Inferior parietal cortex (tissue), 1 donor: ENCODE measurements around the gene NUMB.

Experiments used
- DNase-seq: peaks from one replicate; pipeline ENCODE4 v3.0.0-alpha.2; 2016; ENCODE audit errors: extremely low spot score

The NUMB gene

GRCh38 chr14:73458183-73458976 lies at the start of gene NUMB:
Gene NUMB (minus strand): TSS chr14:73458546. CDS start chr14:73355751, 102,795 bp downstream.
- DNase-seq: peak; percentile 100

- no peak for DNase-seq
These were observed 45.3 kb upstream of the NUMB start for GRCh38 chr14:73503648-73504047.

GRCh38 chr14:73502017-73502619 lies 43.8 kb upstream of the NUMB start:
- no peak for DNase-seq

- DNase-seq: no peak
These were observed 42.0 kb upstream of the NUMB start for GRCh38 chr14:73500360-73500759.

GRCh38 chr14:73494593-73494992 lies 36.2 kb upstream of the NUMB start:
- DNase-seq: no peak

GRCh38 chr14:73492670-73493069 lies 34.3 kb upstream of the NUMB start:
- DNase-seq: no peak

GRCh38 chr14:73492043-73492552 lies 33.8 kb upstream of the NUMB start:
- DNase-seq: no peak

GRCh38 chr14:73491256-73492042 lies 33.1 kb upstream of the NUMB start:
- peak; percentile 38 for DNase-seq

GRCh38 chr14:73489481-73490175 lies 31.3 kb upstream of the NUMB start:
- DNase-seq: no peak

- no peak for DNase-seq
These were observed 20.3 kb upstream of the NUMB start for GRCh38 chr14:73478684-73479083.

- no peak for DNase-seq
These were observed 19.4 kb upstream of the NUMB start for GRCh38 chr14:73477618-73478266.

GRCh38 chr14:73476451-73476931 lies 18.1 kb upstream of the NUMB start:
- DNase-seq: no peak

GRCh38 chr14:73474952-73475351 lies 16.6 kb upstream of the NUMB start:
- DNase-seq: no peak

GRCh38 chr14:73472185-73473114 lies 14.1 kb upstream of the NUMB start:
- peak; percentile 82 for DNase-seq

- no peak for DNase-seq
These were observed 13.3 kb upstream of the NUMB start for GRCh38 chr14:73471582-73472184.

GRCh38 chr14:73468828-73469375 lies 10.6 kb upstream of the NUMB start:
- DNase-seq: no peak

- no peak for DNase-seq
These were observed 9.5 kb upstream of the NUMB start for GRCh38 chr14:73467800-73468199.

GRCh38 chr14:73467377-73467776 lies 9.0 kb upstream of the NUMB start:
- no peak for DNase-seq

- no peak for DNase-seq
These were observed 8.5 kb upstream of the NUMB start for GRCh38 chr14:73466861-73467260.
